ENCODE data around the gene CHMP6. TPM values are rescaled to one million over a fixed set of nuclear protein-coding genes. Genes with fewer than 3 reads are reported as not detected.

The CHMP6 gene
- polyA plus RNA-seq, 1 experiment = 27.3 TPM

DNA sequence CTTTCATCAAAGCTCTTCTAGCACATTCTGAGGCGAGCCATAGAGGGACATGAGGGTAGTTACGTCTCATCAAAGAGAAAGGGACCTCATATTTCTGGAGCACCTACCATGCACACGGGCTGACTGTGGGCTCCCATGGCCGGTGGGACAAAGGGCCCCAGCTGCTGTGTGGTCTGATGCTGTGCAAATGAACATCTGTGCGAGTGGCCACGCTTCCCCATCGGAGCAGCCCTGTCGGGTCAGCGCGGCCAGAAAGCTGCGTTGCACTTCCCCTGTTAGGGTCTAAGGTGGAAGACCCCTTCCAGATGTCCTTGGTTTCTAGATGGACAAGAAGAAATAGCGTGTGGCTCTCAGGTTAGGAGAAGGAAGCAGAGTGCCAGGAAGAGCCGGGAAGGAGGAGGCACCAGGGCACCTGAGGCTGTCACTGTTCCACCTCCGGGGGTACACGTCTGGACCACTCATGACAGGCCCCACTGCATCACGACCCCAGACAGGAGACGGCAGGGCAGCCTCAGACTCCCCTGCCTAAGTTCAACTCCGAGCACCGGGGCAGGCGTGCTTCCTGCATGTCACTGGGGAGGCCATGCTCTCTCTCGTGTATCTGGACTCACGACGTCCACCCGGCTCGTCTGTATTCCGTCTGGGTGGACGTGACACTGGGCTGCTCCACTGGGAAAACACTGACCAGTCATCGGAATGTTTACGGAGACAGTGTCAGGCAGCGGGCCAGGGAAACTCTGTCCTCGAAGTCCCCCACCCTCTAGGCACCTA lies 34.8 kb downstream of the CHMP6 start:
- H3K9me3 ChIP-seq (ENCODE audit: control insufficient read depth, insufficient read depth, low read length) = peaks cover 9% of the 10 kb centered on the region; the same call in 1 of the 2 replicates
- peaks cover 32% of the 10 kb centered on the region for H3K27me3 ChIP-seq (ENCODE audit: control insufficient read depth, insufficient read depth, low read length)
- no peak for DNase-seq (ENCODE audit: low read depth, low spot score)
- H3K4me3 ChIP-seq (ENCODE audit: low read depth, low read length) = no peak overlapping the region
- TF ChIP-seq, protein P1, sequence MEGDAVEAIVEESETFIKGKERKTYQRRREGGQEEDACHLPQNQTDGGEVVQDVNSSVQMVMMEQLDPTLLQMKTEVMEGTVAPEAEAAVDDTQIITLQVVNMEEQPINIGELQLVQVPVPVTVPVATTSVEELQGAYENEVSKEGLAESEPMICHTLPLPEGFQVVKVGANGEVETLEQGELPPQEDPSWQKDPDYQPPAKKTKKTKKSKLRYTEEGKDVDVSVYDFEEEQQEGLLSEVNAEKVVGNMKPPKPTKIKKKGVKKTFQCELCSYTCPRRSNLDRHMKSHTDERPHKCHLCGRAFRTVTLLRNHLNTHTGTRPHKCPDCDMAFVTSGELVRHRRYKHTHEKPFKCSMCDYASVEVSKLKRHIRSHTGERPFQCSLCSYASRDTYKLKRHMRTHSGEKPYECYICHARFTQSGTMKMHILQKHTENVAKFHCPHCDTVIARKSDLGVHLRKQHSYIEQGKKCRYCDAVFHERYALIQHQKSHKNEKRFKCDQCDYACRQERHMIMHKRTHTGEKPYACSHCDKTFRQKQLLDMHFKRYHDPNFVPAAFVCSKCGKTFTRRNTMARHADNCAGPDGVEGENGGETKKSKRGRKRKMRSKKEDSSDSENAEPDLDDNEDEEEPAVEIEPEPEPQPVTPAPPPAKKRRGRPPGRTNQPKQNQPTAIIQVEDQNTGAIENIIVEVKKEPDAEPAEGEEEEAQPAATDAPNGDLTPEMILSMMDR (IDR thresholded peaks at IDR 0.05; ENCODE audit: low read depth, low read length) = no peak
- POLR2A ChIA-PET = interaction anchor here (0.9 to 1.2 kb wide), 2 partner anchors 9 to 71 kb away, joined by 3 to 4 read pairs; no protein-coding TSS in a partner anchor
- no peak overlapping the region for H3K27ac ChIP-seq (ENCODE audit: low read depth, low read length)
- CTCF ChIA-PET = interaction anchor here (1.9 to 2.0 kb wide), 2 partner anchors 72 to 76 kb away, joined by 6 to 12 read pairs; no protein-coding TSS in a partner anchor

DNA sequence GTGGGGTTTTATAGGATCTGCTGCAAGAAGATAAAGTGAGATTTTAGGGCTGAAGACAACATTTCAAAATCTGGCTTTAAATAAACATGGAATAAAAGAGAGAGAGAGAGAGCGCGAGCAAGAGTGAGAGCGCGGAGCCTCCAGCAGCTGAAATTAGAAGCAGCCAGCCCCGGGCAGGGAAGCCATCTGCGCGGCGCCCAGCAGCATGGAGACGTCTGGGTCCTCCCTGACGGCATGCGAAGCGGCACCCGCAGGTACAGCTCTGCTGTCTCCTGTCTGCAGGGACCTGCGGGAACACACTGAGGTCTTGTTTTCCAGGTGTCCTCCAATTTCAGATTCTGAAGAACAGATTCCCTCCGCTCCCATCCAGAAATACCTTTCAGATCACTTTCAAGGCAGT lies 35.4 kb downstream of the CHMP6 start:
- Histone ChIP-seq H3K4me3 (ENCODE audit: low read depth, low read length) (no peak overlapping the region), H3K27me3 (ENCODE audit: control insufficient read depth, insufficient read depth, low read length) (peaks cover 32% of the 10 kb centered on the region), H3K27ac (ENCODE audit: low read depth, low read length) (no peak overlapping the region), H3K9me3 (ENCODE audit: control insufficient read depth, insufficient read depth, low read length) (peaks cover 9% of the 10 kb centered on the region; the same call in 1 of the 2 replicates)
- ChIA-PET POLR2A (interaction anchor here (1.2 kb wide), 1 partner anchor 70 kb away, joined by 3 read pairs; no protein-coding TSS in a partner anchor), CTCF (interaction anchor here (0.7 kb wide), 1 partner anchor 70 kb away, joined by 3 read pairs; no protein-coding TSS in a partner anchor)
- TF ChIP-seq, protein P1 (IDR thresholded peaks at IDR 0.05; ENCODE audit: low read depth, low read length) = no peak
- no peak for DNase-seq (ENCODE audit: low read depth, low spot score)

DNA sequence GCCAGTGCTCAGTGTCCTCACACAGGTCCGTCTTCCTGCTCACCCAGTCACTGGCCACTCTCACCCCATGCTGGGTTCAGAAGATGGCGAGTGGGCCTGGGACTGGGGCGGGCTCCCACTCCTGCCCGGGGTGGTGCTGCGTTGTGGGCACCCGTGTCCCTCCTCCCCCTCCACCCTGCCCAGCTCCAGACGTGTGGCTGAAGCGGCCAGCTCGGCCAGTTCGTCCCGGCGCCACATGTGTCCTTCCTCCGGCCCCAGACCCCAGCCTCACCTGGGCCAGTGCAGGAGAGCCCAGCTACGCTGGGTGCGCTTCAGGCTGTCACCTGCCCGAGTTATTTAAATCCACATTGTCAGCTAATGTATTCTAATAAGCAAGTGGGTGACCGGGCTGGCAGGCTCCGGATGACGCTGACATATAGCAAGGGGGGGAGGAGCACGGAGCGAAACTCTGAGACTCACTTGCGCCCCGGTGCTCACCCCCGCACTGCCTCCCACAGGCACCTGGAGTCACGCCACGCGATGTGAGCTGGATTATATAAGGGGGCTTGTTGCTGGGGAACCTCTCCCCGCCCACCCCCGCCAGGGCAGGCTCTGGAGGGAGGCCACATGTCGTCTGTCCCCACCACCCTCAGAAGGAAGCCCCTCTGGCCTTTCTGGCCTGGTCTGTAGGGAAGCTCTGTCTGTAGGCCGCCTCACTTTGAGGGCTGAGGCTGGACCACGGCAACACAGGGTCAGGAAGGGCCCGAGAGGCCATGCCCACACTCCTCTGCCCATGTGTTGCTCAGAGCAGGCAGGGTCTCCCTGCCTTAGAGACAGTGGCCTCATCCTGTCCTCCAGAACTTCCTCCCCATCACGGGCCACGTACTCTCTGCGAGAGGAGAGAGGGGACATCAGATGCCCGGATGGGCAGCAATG lies 36.2 kb downstream of the CHMP6 start:
- POLR2A ChIA-PET = interaction anchor here (1.2 kb wide), 1 partner anchor 69 kb away, joined by 3 read pairs; no protein-coding TSS in a partner anchor
- Histone ChIP-seq H3K9me3 (ENCODE audit: control insufficient read depth, insufficient read depth, low read length) (peaks cover 9% of the 10 kb centered on the region; the same call in 1 of the 2 replicates), H3K4me3 (ENCODE audit: low read depth, low read length) (no peak overlapping the region), H3K27me3 (ENCODE audit: control insufficient read depth, insufficient read depth, low read length) (peaks cover 32% of the 10 kb centered on the region), H3K27ac (ENCODE audit: low read depth, low read length) (no peak overlapping the region)
- TF ChIP-seq, protein P1 (IDR thresholded peaks at IDR 0.05; ENCODE audit: low read depth, low read length) = no peak
- no peak for DNase-seq (ENCODE audit: low read depth, low spot score)
- CTCF ChIA-PET = interaction anchor here (0.6 to 0.7 kb wide), 2 partner anchors 17 to 69 kb away, joined by 3 to 5 read pairs; no protein-coding TSS in a partner anchor

DNA sequence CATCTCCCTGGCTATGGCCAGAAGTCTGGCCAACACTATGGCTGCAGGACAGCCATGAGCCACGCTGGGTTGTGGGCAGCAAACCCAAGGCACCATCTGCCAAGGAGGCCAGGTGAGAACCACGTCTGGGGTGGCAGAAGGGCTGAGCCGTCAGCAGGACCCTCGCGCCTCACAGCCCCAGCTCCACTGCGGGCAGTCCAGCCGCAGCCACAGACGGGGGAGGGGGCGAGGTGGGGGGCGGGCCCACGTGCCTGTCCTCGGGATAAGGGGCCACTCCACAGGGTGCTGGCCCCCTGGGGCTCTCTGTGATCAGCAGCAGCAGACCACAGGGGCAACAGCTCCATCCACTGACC lies 36.8 kb downstream of the CHMP6 start:
- CTCF ChIA-PET = interaction anchor here (0.6 kb wide), 1 partner anchor 18 kb away, joined by 5 read pairs; no protein-coding TSS in a partner anchor
- peaks cover 9% of the 10 kb centered on the region; the same call in 1 of the 2 replicates for H3K9me3 ChIP-seq (ENCODE audit: control insufficient read depth, insufficient read depth, low read length)
- POLR2A ChIA-PET = no interaction called here
- peaks cover 32% of the 10 kb centered on the region for H3K27me3 ChIP-seq (ENCODE audit: control insufficient read depth, insufficient read depth, low read length)
- DNase-seq (ENCODE audit: low read depth, low spot score) = no peak
- TF ChIP-seq, protein P1 (IDR thresholded peaks at IDR 0.05; ENCODE audit: low read depth, low read length) = no peak
- no peak overlapping the region for H3K4me3 ChIP-seq (ENCODE audit: low read depth, low read length)
- no peak overlapping the region for H3K27ac ChIP-seq (ENCODE audit: low read depth, low read length)
